GM18502 (cell line): Measurements from ENCODE around the gene PLEKHJ1.
"Not testable (repeated sequence)": the region's sequence is repeated elsewhere in the genome, so short reads cannot be mapped to it uniquely, and the experiment has no call there.

Source experiments
- ATAC-seq: cut with Tn5 transposase; IDR thresholded peaks from one replicate; pipeline ENCODE4 v1.9.1; 2021; ENCODE audit warnings: mild to moderate bottlenecking; ENCODE audit not compliant: unreplicated experiment, poor library complexity

The PLEKHJ1 gene

DNA sequence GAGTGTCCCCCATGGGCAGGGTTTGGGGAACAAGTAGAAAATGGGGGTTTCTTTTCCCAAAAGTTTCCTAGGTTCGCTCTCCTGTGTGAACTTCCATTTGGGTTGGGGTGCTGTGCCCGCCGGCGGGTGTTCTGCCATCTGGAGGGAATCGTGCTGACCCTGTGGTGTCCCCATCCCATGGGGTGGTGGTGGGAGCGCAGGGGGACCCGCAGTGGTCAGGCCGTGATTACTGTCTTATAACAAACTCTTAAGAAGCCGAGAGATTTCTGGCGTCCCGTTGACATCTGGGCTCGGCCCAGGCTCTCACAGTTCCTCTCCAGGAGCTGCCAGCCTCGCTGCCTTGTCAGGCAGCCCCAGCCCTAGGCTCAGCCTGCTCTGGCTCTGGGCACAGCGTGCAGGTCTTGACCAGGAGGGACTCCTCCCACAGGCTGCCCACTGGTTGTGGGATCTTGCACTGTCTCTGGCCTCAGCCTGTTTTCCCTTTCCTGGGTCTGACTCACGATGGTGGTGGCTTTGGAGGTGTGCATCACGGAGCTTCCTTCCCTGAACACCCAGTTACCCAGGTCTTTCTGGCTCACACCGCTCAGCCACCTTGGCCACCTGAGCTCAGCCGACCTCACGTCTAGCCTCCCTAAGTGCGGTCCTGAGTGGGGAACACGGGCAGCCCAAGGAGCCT is 34.5 kb downstream of the PLEKHJ1 start:
- no peak for ATAC-seq

DNA sequence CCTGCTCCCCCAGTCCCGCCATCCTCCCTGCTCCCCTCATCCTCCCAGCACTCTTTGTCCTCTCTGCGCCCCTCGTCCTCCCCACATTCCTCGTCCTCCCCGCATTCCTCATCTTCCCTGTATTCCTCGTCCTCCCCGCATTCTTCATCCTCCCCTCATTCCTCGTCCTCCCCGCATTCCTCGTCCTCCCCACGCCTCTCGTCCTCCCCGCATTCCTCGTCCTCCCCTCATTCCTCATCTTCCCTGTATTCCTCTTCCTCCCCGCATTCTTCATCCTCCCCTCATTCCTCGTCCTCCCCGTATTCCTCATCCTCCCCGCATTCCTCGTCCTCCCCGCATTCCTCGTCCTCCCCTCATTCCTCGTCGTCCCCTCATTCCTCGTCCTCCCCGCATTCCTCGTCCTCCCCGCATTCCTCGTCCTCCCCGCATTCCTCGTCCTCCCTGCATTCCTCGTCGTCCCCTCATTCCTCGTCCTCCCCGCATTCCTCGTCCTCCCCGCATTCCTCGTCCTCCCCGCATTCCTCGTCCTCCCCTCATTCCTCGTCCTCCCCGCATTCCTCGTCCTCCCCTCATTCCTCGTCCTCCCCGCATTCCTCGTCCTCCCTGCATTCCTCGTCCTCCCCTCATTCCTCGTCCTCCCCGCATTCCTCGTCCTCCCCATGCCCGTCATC is 35.4 kb downstream of the PLEKHJ1 start:
- not testable (repeated sequence) for ATAC-seq

- ATAC-seq = no peak
Observed at GRCh38 chr19:2199861-2200623, 36.1 kb downstream of the PLEKHJ1 start.

- no peak for ATAC-seq
Observed at GRCh38 chr19:2199215-2199614, 36.9 kb downstream of the PLEKHJ1 start.

DNA sequence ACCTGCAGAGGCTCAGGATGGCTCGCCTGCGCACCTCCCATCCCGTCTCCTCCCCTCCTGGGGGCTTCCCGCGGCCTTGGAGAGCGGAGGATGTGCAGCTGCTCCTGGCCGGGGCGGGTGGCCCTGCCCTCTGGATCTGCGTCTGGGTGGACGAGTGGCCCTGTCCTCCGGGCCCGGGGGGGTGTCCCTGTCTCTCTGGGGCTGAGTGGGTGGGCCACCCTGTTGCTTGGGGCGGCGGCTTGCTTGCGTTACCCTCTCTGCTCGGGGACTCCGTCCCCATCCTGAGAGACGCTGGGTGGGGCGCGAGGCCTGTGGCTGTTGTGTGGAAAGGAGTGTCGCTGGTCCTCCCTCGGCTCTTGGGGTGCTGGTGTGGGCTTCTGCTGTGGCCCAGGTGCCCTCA is 37.8 kb downstream of the PLEKHJ1 start:
- ATAC-seq = no peak

GRCh38 chr19:2197270-2197669 is 38.9 kb downstream of the PLEKHJ1 start:
- no peak for ATAC-seq

- no peak for ATAC-seq
Observed at GRCh38 chr19:2195914-2196313, 40.2 kb downstream of the PLEKHJ1 start.

- no peak for ATAC-seq
Observed at GRCh38 chr19:2195361-2195760, 40.8 kb downstream of the PLEKHJ1 start.

DNA sequence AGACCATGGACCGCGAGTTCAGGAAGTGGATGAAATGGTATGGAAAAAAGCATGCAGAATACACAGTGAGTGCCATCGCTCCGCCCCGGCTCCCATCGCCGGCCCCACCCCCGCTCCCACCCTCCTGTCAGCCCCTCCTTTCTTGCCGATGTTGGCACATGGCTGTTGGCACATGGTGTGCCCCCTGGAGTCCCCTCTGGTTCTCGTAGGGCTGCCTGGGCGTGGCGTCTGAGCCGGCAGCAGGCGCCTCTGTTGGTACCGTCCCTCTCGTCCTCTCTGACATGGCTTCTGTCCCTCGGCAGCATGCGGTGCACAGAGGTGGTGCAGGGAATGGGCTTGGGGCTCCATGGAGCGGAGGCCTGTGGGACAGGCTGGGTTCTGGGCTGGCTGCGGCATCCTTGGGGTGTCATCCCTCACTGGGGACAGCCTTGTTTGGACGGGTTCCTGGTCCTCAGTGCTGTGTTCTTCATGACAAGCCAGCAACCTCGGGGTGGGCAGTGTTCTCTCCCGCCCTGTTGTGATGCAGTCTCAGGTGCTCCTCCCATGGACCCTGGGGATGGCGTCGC is 41.5 kb downstream of the PLEKHJ1 start:
- ATAC-seq = no peak

GRCh38 chr19:2193807-2194206 is 42.3 kb downstream of the PLEKHJ1 start:
- no peak for ATAC-seq

DNA sequence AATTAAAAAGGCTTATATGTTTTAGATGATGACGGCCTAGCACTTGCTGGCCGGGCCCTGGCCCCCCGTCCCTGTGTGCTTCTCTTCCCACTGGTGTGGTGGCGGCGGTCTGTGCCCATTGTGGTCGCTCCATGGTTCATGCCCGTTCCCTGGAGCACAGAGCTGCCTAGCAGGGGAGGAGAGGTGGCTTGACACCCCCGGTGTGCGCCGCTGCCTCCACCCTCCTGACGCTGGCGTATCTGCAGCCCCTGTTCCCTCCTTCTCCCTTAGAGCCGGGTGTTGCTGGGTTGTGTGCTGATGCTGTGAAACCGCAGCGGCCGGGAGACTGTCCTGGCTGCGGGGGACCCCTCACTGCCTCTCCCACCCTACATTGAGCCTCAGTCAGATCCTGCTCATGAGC is 43.3 kb downstream of the PLEKHJ1 start:
- ATAC-seq = no peak

DNA sequence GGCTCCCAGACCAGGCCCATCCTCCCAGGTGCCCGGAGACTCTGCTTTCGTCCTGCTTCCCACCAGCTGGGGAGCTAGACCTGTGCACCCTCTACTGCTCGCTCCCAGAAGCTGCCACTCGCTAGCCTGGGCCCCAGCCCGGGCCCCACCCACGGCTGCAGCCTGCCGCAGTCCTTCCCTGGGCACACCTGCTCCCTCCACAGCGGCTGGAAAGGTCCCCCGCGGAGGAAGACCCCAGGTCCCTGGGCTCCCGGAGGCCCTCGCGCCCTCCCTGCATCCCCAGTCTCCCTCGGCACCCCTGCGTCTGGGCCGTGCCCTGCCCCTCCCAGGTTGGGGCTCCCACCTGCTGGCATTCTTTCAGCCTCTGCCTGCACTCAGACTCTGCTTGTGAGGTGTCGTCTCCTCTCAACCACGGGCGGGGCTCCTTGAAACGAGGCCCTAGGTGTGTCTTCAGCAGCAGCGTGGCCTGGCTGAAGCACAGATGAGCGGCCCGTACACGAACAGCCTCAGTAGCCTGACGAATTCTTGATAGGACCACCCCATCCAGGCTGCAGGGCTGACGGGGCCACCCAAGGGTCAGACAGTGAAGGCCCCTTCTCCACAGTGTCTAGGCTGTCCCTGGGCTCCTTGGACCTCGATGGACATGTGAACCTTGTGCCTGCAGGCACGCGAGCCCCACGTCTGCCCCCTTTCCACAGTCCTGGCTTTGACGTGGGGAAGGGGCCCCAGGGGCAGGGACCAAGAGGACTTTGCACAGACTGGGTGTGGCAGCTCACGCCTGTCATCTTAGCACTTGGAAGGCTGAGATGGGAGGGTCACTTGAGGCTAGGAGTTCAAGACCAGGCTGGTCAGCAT is 44.4 kb downstream of the PLEKHJ1 start:
- ATAC-seq = no peak

DNA sequence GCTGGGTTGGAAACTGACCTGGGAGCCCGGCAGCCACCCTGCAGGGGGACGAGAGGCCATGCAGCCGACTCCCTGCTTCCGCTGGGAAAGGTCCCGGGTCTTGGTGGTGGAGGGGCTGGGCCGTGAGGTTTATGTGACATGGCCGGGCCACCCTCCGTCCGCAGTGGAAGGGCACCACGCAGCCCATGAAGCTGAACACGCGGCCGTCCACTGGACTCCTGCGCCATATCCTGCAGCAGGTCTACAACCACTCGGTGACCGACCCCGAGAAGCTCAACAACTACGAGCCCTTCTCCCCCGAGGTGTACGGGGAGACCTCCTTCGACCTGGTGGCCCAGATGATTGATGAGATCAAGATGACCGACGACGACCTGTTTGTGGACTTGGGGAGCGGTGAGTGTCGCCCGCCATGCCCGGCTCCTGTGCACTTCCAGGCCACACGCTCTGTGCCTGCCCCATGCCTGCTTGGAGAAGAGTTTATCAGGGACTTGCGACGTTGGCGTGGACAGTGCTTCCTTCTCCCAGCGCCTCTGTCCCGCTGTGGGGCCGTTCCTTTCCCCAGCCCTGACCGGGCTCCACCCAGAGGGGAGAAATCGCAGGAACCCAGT is 45.2 kb downstream of the PLEKHJ1 start:
- ATAC-seq = no peak

GRCh38 chr19:2189880-2190279 is 46.2 kb downstream of the PLEKHJ1 start:
- no peak for ATAC-seq

DNA sequence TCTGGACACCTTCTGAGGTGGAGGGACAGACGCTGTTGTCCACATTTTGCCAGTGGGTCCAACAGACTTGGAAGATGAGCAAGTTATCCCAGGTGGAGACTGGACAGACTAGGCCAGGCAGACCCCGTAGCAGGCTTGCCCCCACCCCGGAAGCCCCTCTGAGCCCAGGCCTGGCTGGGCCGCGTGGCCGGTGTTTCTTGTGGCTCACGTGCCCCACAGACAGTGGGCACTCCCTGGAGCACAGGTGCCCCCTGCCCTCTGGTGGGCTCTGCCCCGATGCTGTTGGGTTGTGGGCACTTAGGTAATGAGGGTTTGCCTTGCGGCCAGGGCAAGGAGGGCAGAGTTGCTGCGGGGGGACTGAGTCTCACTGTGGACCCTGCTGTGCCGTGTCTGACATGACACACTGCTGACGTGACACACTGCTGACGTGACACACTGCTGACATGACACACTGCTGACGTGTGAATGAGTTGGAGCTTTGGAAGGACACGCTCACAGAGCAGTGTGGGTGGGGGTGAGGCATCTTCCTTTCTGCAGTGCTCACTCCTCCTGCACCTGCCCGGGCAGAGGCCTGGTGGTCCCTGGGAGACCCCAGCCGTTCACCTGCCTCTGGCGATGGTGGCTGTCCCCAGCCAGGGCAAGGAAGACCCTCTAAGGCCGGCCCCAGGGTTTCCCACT is 47.3 kb downstream of the PLEKHJ1 start:
- no peak for ATAC-seq

- ATAC-seq = no peak
Observed at GRCh38 chr19:2187159-2187558, 49.0 kb downstream of the PLEKHJ1 start.

DNA sequence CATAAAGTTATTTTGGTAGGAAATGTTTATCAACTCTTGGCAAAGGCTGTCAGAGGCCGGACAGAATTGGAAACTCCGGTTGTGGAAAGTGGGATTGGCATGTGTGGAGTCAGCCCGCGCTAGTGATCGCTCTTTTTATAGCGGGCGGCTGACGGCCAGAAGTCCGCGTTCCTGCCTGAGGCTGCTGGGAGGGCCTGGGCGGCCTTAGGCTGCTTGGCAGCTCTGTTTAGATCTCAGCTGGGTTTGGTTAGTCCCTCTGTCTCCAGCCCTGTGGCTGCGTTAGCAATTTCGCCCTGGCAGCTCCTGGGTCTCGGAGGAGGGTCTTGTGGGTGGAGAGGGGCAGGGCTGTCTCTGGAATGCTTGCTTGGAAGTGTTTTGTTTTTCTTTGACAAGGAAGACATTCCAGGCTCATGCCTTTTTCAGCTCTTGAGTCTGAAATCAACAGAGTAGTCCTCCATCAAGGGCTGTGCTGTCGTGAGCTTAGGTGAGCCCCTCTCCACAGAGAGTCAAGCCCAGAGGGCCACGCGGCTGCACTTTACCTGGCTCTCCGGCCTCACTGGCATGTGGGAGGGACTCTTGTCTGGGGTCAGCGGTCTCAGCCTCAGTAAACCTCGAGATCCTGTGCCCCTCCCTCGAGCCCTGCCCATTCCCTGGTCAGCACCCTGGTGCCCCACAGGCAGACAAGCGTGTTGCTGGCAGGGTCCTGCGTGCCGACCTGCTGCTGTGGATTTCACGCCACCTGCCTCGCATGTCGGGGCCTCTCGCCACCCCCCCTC is 49.9 kb downstream of the PLEKHJ1 start:
- ATAC-seq = no peak

DNA sequence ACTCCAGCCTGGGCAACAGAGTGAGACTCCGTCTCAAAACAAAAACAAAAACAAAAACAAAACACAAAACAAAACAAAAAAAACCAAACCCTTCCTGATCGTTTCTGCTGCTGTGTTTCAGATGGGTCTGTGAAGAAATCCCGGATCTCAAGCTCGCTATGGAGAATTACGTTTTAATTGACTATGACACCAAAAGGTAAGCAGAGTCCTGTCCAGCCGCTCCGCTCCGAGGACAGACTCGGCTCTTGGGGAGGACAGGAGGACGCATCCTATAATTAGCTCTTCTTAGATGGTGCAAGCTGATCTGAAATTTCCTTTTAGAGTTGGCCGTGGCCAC is 50.4 kb downstream of the PLEKHJ1 start:
- no peak for ATAC-seq
